ENCODE results near the gene GPER1.

DNA sequence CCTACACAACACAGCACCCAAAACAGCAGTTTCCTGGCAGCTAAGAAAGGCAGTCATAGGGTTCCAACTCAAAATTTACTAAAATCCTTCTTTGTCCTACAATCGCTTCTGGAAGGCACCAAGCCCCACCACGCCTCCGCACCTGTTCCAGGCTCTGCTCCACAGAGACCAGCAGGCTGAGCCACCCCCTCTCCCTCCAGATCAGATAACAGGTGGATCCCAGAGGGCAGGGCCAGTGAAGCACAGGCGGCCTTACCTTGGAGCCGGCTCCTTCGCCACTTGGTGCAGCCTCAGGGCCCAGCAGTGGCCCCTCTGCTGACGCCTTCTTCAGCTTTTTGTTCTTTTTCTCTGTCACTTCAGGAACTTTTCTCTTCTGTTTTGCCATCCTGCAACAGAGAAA lies 39.1 kb downstream of the GPER1 start:
- no peak for TF ChIP-seq YY1 (IDR thresholded peaks at IDR 0.05; ENCODE audit: insufficient read depth, insufficient read length)
- TF ChIP-seq ZNF274 (IDR thresholded peaks at IDR 0.05; ENCODE audit: low read depth, low read length), result no peak

All from NT2/D1 (cell line).